Activated naive CD4-positive, alpha-beta T cell treated with anti-CD3 and anti-CD28 coated beads, Interleukin-2, amount 50 U/mL, for 24 hours (primary cell): Measurements from ENCODE around the gene SPOCK1.

ENCODE experiments used
- H3K27ac Mint-ChIP-seq: one replicate; pipeline ENCODE4 v1.8.0; 2021; ENCODE audit warnings: mild to moderate bottlenecking, mixed read lengths
- H3K27me3 Mint-ChIP-seq: one replicate; pipeline ENCODE4 v1.8.0; 2021; ENCODE audit warnings: mixed read lengths
- H3K36me3 Mint-ChIP-seq: one replicate; pipeline ENCODE4 v1.8.0; 2021; ENCODE audit warnings: mixed read lengths
- H3K4me1 Mint-ChIP-seq: one replicate; pipeline ENCODE4 v1.8.0; 2021; ENCODE audit warnings: mixed read lengths
- H3K4me3 Mint-ChIP-seq: one replicate; pipeline ENCODE4 v1.8.0; 2021; ENCODE audit warnings: mild to moderate bottlenecking, mixed read lengths
- H3K9me3 Mint-ChIP-seq: one replicate; pipeline ENCODE4 v1.8.0; 2021; ENCODE audit warnings: mixed read lengths

SPOCK1 gene

GRCh38 chr5:137305971-137306602, 193.0 kb downstream of the SPOCK1 start:
- Mint-ChIP-seq H3K36me3 (no peaks in the 10 kb centered on the region), H3K4me3 (no peak overlapping the region), H3K27ac (no peak overlapping the region), H3K27me3 (peaks cover 10% of the 10 kb centered on the region), H3K4me1 (no peaks in the 10 kb centered on the region), H3K9me3 (no peaks in the 10 kb centered on the region)

GRCh38 chr5:137304226-137304874, 194.8 kb downstream of the SPOCK1 start:
- no peaks in the 10 kb centered on the region for H3K4me1 Mint-ChIP-seq
- H3K27me3 Mint-ChIP-seq = peaks cover 13% of the 10 kb centered on the region
- H3K9me3 Mint-ChIP-seq = no peaks in the 10 kb centered on the region
- no peak overlapping the region for H3K4me3 Mint-ChIP-seq
- no peaks in the 10 kb centered on the region for H3K36me3 Mint-ChIP-seq
- no peak overlapping the region for H3K27ac Mint-ChIP-seq

GRCh38 chr5:137303509-137303908, 195.6 kb downstream of the SPOCK1 start:
- H3K27me3 Mint-ChIP-seq = peaks cover 12% of the 10 kb centered on the region
- H3K4me1 Mint-ChIP-seq = no peaks in the 10 kb centered on the region
- H3K9me3 Mint-ChIP-seq = no peaks in the 10 kb centered on the region
- no peak overlapping the region for H3K27ac Mint-ChIP-seq
- H3K4me3 Mint-ChIP-seq = no peak overlapping the region
- H3K36me3 Mint-ChIP-seq = no peaks in the 10 kb centered on the region

GRCh38 chr5:137300411-137301240, 198.5 kb downstream of the SPOCK1 start:
- no peaks in the 10 kb centered on the region for H3K9me3 Mint-ChIP-seq
- H3K4me1 Mint-ChIP-seq = no peaks in the 10 kb centered on the region
- no peaks in the 10 kb centered on the region for H3K36me3 Mint-ChIP-seq
- H3K27me3 Mint-ChIP-seq = peaks cover 7% of the 10 kb centered on the region
- no peak overlapping the region for H3K4me3 Mint-ChIP-seq
- H3K27ac Mint-ChIP-seq = no peak overlapping the region

GRCh38 chr5:137296213-137296781, 202.8 kb downstream of the SPOCK1 start:
- Mint-ChIP-seq H3K36me3 (no peaks in the 10 kb centered on the region), H3K27me3 (peaks cover 5% of the 10 kb centered on the region), H3K9me3 (no peaks in the 10 kb centered on the region), H3K27ac (no peak overlapping the region), H3K4me1 (no peaks in the 10 kb centered on the region), H3K4me3 (no peak overlapping the region)

GRCh38 chr5:137294604-137295003, 204.5 kb downstream of the SPOCK1 start:
- Mint-ChIP-seq H3K27me3 (peaks cover 2% of the 10 kb centered on the region), H3K36me3 (no peaks in the 10 kb centered on the region), H3K27ac (no peak overlapping the region), H3K4me1 (no peaks in the 10 kb centered on the region), H3K4me3 (no peak overlapping the region), H3K9me3 (peaks cover 1% of the 10 kb centered on the region)

- no peaks in the 10 kb centered on the region for H3K4me1 Mint-ChIP-seq
- H3K36me3 Mint-ChIP-seq = no peaks in the 10 kb centered on the region
- H3K9me3 Mint-ChIP-seq = peaks cover 4% of the 10 kb centered on the region
- H3K27me3 Mint-ChIP-seq = peaks cover 2% of the 10 kb centered on the region
- H3K4me3 Mint-ChIP-seq = no peak overlapping the region
- H3K27ac Mint-ChIP-seq = no peak overlapping the region
Measured at GRCh38 chr5:137292461-137293027, 206.6 kb downstream of the SPOCK1 start.

- Mint-ChIP-seq H3K36me3 (no peaks in the 10 kb centered on the region), H3K4me3 (no peak overlapping the region), H3K27ac (no peak overlapping the region), H3K4me1 (no peaks in the 10 kb centered on the region), H3K9me3 (peaks cover 4% of the 10 kb centered on the region), H3K27me3 (peaks cover 2% of the 10 kb centered on the region)
Measured at GRCh38 chr5:137291436-137291835, 207.7 kb downstream of the SPOCK1 start.

GRCh38 chr5:137291031-137291430, 208.1 kb downstream of the SPOCK1 start:
- H3K36me3 Mint-ChIP-seq = no peaks in the 10 kb centered on the region
- no peaks in the 10 kb centered on the region for H3K4me1 Mint-ChIP-seq
- no peak overlapping the region for H3K27ac Mint-ChIP-seq
- H3K27me3 Mint-ChIP-seq = peaks cover 2% of the 10 kb centered on the region
- H3K9me3 Mint-ChIP-seq = peaks cover 4% of the 10 kb centered on the region
- no peak overlapping the region for H3K4me3 Mint-ChIP-seq

GRCh38 chr5:137290373-137290772, 208.8 kb downstream of the SPOCK1 start:
- Mint-ChIP-seq H3K27me3 (peaks cover 2% of the 10 kb centered on the region), H3K4me3 (no peak overlapping the region), H3K9me3 (peaks cover 4% of the 10 kb centered on the region), H3K4me1 (no peaks in the 10 kb centered on the region), H3K36me3 (no peaks in the 10 kb centered on the region), H3K27ac (no peak overlapping the region)

- H3K9me3 Mint-ChIP-seq = peaks cover 4% of the 10 kb centered on the region
- H3K27ac Mint-ChIP-seq = no peak overlapping the region
- H3K36me3 Mint-ChIP-seq = no peaks in the 10 kb centered on the region
- H3K27me3 Mint-ChIP-seq = peaks cover 1% of the 10 kb centered on the region
- no peaks in the 10 kb centered on the region for H3K4me1 Mint-ChIP-seq
- H3K4me3 Mint-ChIP-seq = no peak overlapping the region
Measured at GRCh38 chr5:137289856-137290255, 209.3 kb downstream of the SPOCK1 start.

GRCh38 chr5:137287569-137287968, 211.6 kb downstream of the SPOCK1 start:
- no peak overlapping the region for H3K4me3 Mint-ChIP-seq
- no peaks in the 10 kb centered on the region for H3K27me3 Mint-ChIP-seq
- H3K9me3 Mint-ChIP-seq = peaks cover 4% of the 10 kb centered on the region
- no peak overlapping the region for H3K27ac Mint-ChIP-seq
- no peaks in the 10 kb centered on the region for H3K4me1 Mint-ChIP-seq
- no peaks in the 10 kb centered on the region for H3K36me3 Mint-ChIP-seq

- Mint-ChIP-seq H3K36me3 (no peaks in the 10 kb centered on the region), H3K4me1 (no peaks in the 10 kb centered on the region), H3K27ac (no peak overlapping the region), H3K9me3 (peaks cover 4% of the 10 kb centered on the region), H3K4me3 (no peak overlapping the region), H3K27me3 (no peaks in the 10 kb centered on the region)
Measured at GRCh38 chr5:137286025-137286610, 213.0 kb downstream of the SPOCK1 start.

GRCh38 chr5:137283801-137284200, 215.3 kb downstream of the SPOCK1 start:
- H3K4me1 Mint-ChIP-seq = no peaks in the 10 kb centered on the region
- H3K27me3 Mint-ChIP-seq = peaks cover 1% of the 10 kb centered on the region
- no peak overlapping the region for H3K4me3 Mint-ChIP-seq
- no peaks in the 10 kb centered on the region for H3K36me3 Mint-ChIP-seq
- no peak overlapping the region for H3K27ac Mint-ChIP-seq
- H3K9me3 Mint-ChIP-seq = no peaks in the 10 kb centered on the region

- Mint-ChIP-seq H3K36me3 (no peaks in the 10 kb centered on the region), H3K4me1 (no peaks in the 10 kb centered on the region), H3K27me3 (peaks cover 1% of the 10 kb centered on the region)
Measured at GRCh38 chr5:137282216-137282615, 216.9 kb downstream of the SPOCK1 start.

More at GRCh38 chr5:137282216-137282615, 216.9 kb downstream of the SPOCK1 start:
- Mint-ChIP-seq H3K4me3 (no peak overlapping the region), H3K27ac (no peak overlapping the region), H3K9me3 (no peaks in the 10 kb centered on the region)
